Measurements from ENCODE around the gene CFAP210. TPM values are rescaled to one million over a fixed set of nuclear protein-coding genes. Genes with fewer than 3 reads are reported as not detected.

Gene CFAP210, protein sequence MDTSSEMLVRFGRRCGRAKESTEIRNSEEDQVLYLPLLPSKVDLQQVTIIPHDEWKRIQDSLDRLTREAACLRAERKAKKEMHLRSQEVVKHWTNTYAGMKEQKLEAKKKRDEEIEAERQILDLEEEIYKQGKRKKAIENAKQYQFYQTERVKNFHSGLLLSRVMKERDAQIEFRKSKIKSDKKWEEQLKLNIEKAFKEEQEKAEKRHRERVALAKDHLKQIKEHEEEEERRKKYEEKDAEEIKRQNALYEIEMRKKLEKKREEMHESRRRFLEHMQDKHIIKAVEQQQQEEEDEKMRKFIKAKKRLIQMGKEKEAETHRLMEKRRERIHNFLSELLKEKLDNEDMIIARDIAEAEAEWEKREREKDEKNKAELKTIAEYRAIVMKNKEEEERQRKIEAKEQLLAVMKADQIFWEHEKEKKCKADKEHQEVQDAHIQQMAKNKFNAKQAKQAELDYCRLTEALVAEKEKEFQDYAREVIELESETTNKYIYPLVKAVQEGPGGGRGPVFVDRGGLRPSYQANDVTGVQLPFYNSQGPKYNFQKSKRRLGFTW
- total RNA-seq: not detected in 2 replicates

DNA sequence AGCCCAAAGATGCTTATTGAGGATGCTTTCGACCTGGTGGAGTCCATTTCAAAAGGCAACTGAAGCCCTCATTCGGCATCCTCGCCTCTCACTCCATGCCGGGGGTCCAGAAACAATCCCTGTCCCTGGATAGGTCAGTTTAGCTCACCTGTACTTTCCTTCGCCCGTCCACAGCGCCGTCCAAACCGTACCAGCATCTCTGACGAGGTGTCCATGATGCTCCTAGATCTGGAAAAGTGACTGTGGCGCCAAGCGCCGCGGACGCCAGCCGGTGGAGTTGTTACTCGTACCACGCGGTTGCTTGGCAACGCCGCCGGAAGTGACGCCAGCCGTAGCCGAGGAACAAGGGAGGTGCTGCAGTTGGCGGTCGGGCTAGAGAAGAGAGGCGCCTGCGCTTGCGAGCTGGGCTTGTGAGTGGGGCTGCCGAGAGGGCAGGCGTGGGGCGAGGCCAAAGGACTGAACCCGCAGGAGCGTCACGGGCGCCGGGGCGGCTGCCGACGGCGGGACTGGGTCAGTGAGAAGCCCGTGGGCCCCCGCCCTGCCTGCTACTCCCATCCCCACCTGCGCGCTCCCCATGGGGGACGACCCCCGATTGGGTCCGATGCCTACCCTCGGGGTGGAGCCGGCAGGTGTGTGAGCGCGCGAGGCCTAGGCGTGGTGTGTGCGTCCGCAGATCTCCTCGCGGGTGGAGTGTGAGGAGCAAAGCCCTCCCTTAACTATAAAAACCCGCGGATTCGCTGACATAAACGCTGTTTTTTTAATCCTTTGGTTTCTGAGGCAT, at the start of gene CFAP210, which contains the start of gene PHOSPHO2:
CFAP210 (minus strand) TSS at position 293 of the 781 bp plus-strand sequence; CDS start at position 215, 78 bp downstream.
PHOSPHO2 (plus strand) TSS at position 357 of the 781 bp plus-strand sequence. CDS start 6,503 bp downstream, outside the sequence.

Other genes with a start within 250 kb of the CFAP210 start
- 2.1 and 7.4 TPM in 2 replicates for gene BBS5, start 214.9 kb downstream of the CFAP210 start, total RNA-seq
- gene KLHL41, start 184.7 kb downstream of the CFAP210 start, total RNA-seq: under 0.01 and 0.21 TPM in 2 replicates
- gene FASTKD1, start 120.5 kb downstream of the CFAP210 start, total RNA-seq: 19.5 and 32.5 TPM in 2 replicates
- gene PPIG, start 110.1 kb downstream of the CFAP210 start, total RNA-seq: 33.8 and 41.4 TPM in 2 replicates
- 2.7 and 4.7 TPM in 2 replicates for gene PHOSPHO2, start 64 bp upstream of the CFAP210 start, total RNA-seq
- gene KLHL23, start 39.4 kb upstream of the CFAP210 start, total RNA-seq: 3.8 and 11.9 TPM in 2 replicates
- gene SSB, start 104.5 kb upstream of the CFAP210 start, total RNA-seq: 99.8 and 109 TPM in 2 replicates
- gene METTL5, start 130.5 kb upstream of the CFAP210 start, total RNA-seq: 75.5 and 84.1 TPM in 2 replicates
- gene UBR3, start 133.0 kb upstream of the CFAP210 start, total RNA-seq: 29.4 and 44.8 TPM in 2 replicates